DOHH2 (cell line): ENCODE data around the gene CDC5L.
"Not testable (repeated sequence)": the region's sequence is repeated elsewhere in the genome, so short reads cannot be mapped to it uniquely, and the experiment has no call there.

Experiments used
- H3F3A ChIP-seq: fragments of 200-600 bp; sonication (generic), shearing (Covaris generic); 2 replicates; pipeline ENCODE4 v1.6.0; 2016; ENCODE audit warnings: antibody characterized with exemption, mild to moderate bottlenecking; ENCODE audit not compliant: control insufficient read depth, insufficient read depth
- H3K27ac ChIP-seq: fragments of 200-600 bp; sonication (generic); 2 replicates; pipeline ENCODE4 v1.5.1; 2014; ENCODE audit warnings: low read depth, mild to moderate bottlenecking, low read length, moderate library complexity
- H3K27me3 ChIP-seq: fragments of 200-600 bp; sonication (generic); 2 replicates; pipeline ENCODE4 v1.6.1; 2014; ENCODE audit warnings: mild to moderate bottlenecking, low read length, mixed read lengths; ENCODE audit not compliant: control insufficient read depth
- H3K36me3 ChIP-seq: fragments of 200-600 bp; sonication (generic); 2 replicates; pipeline ENCODE4 v1.6.1; 2014; ENCODE audit warnings: mild to moderate bottlenecking, low read length, moderate library complexity, mixed read lengths; ENCODE audit not compliant: control insufficient read depth
- H3K4me1 ChIP-seq: fragments of 200-600 bp; sonication (generic); 2 replicates; pipeline ENCODE4 v1.6.1; 2014; ENCODE audit warnings: mild to moderate bottlenecking, low read length, mixed read lengths; ENCODE audit not compliant: control insufficient read depth
- H3K4me2 ChIP-seq: fragments of 200-600 bp; sonication (generic); 2 replicates; pipeline ENCODE4 v1.6.0; 2014; ENCODE audit warnings: mild to moderate bottlenecking, low read length, moderate library complexity
- H3K4me3 ChIP-seq: fragments of 200-600 bp; sonication (generic); 2 replicates; pipeline ENCODE4 v1.5.1; 2014; ENCODE audit warnings: mild to moderate bottlenecking, low read length, mixed read lengths
- H3K79me2 ChIP-seq: fragments of 200-600 bp; sonication (generic); 2 replicates; pipeline ENCODE4 v1.6.1; 2014; ENCODE audit warnings: mild to moderate bottlenecking, low read length, mixed read lengths; ENCODE audit not compliant: control insufficient read depth
- H3K9me2 ChIP-seq: fragments of 200-600 bp; sonication (generic); replicated peaks from 2 replicates; pipeline ENCODE4 v1.6.1; 2014; ENCODE audit warnings: mild to moderate bottlenecking, low read length, mixed read lengths; ENCODE audit not compliant: control insufficient read depth
- H3K9me3 ChIP-seq: fragments of 200-600 bp; sonication (generic); 2 replicates; pipeline ENCODE4 v1.6.1; 2014; ENCODE audit warnings: antibody characterized with exemption, low read length, mixed read lengths; ENCODE audit not compliant: control insufficient read depth, insufficient read depth
- H4K20me1 ChIP-seq: fragments of 200-600 bp; sonication (generic); 2 replicates; pipeline ENCODE4 v1.6.0; 2014; ENCODE audit warnings: low read depth, mild to moderate bottlenecking, antibody characterized with exemption, low read length, moderate library complexity; ENCODE audit not compliant: control insufficient read depth, insufficient read depth
- CTCF ChIP-seq: fragments of 200-600 bp; sonication (generic); IDR thresholded peaks from one replicate; pipeline ENCODE4 v1.5.1; 2014; ENCODE audit warnings: antibody characterized with exemption, mild to moderate bottlenecking, low read depth, low read length; ENCODE audit not compliant: poor library complexity, severe bottlenecking
- EZH2phosphoT487 ChIP-seq: fragments of 200-600 bp; sonication (generic); IDR thresholded peaks from 2 replicates; pipeline ENCODE4 v1.6.1; 2017; ENCODE audit warnings: borderline replicate concordance, mild to moderate bottlenecking, antibody characterized with exemption, low read length, moderate library complexity, mixed read lengths

CDC5L gene

GRCh38 chr6:44446626-44447300 lies 59.3 kb downstream of the CDC5L start:
- Histone ChIP-seq H3K79me2 (peaks cover 11% of the 10 kb centered on the region), H3K4me2 (no peak overlapping the region), H3K36me3 (peaks cover 62% of the 10 kb centered on the region), H3K9me2 (no peaks in the 10 kb centered on the region), H3K27ac (no peak overlapping the region), H3F3A (no peaks in the 10 kb centered on the region), H4K20me1 (no peaks in the 10 kb centered on the region), H3K9me3 (no peaks in the 10 kb centered on the region), H3K4me1 (no peaks in the 10 kb centered on the region), H3K4me3 (no peak overlapping the region), H3K27me3 (no peaks in the 10 kb centered on the region)
- TF ChIP-seq EZH2phosphoT487 = no peak
- no peak for TF ChIP-seq CTCF

- peaks cover 51% of the 10 kb centered on the region for H3K36me3 ChIP-seq
- H3K9me3 ChIP-seq, H3F3A ChIP-seq, H3K79me2 ChIP-seq, H4K20me1 ChIP-seq, H3K27me3 ChIP-seq, H3K4me3 ChIP-seq, H3K27ac ChIP-seq, H3K9me2 ChIP-seq, H3K4me1 ChIP-seq, H3K4me2 ChIP-seq: not testable (repeated sequence)
Observed at GRCh38 chr6:44449181-44449580, 61.7 kb downstream of the CDC5L start.

- Histone ChIP-seq H3K27me3 (no peaks in the 10 kb centered on the region), H3K9me2 (no peaks in the 10 kb centered on the region), H3K4me3 (no peak overlapping the region), H3K79me2 (no peaks in the 10 kb centered on the region), H3K4me1 (no peaks in the 10 kb centered on the region), H3K27ac (no peak overlapping the region), H3K4me2 (no peak overlapping the region), H3K9me3 (no peaks in the 10 kb centered on the region), H3K36me3 (peaks cover 25% of the 10 kb centered on the region), H4K20me1 (peaks cover 4% of the 10 kb centered on the region; the same call in 1 of the 2 replicates), H3F3A (peaks cover 15% of the 10 kb centered on the region; the same call in 1 of the 2 replicates)
- TF ChIP-seq CTCF = no peak
- no peak for TF ChIP-seq EZH2phosphoT487
Observed at GRCh38 chr6:44451803-44452695, 64.5 kb downstream of the CDC5L start.

- H4K20me1 ChIP-seq = peaks cover 4% of the 10 kb centered on the region; the same call in 1 of the 2 replicates
- H3K36me3 ChIP-seq = peaks cover 19% of the 10 kb centered on the region
- TF ChIP-seq CTCF (no peak), EZH2phosphoT487 (no peak)
- no peaks in the 10 kb centered on the region for H3K9me2 ChIP-seq
- H3K4me1 ChIP-seq = no peaks in the 10 kb centered on the region
- no peaks in the 10 kb centered on the region for H3K79me2 ChIP-seq
- no peaks in the 10 kb centered on the region for H3K9me3 ChIP-seq
- no peak overlapping the region for H3K4me2 ChIP-seq
- peaks cover 2% of the 10 kb centered on the region; the same call in 1 of the 2 replicates for H3K27me3 ChIP-seq
- H3K27ac ChIP-seq = no peak overlapping the region
- H3K4me3 ChIP-seq = no peak overlapping the region
- peaks cover 15% of the 10 kb centered on the region; the same call in 1 of the 2 replicates for H3F3A ChIP-seq
Observed at GRCh38 chr6:44452725-44453124, 65.2 kb downstream of the CDC5L start.
